Ureter (tissue), 1 donor: Measurements from ENCODE around the gene LRRC39. TPM values are rescaled to one million over a fixed set of nuclear protein-coding genes. Genes with fewer than 3 reads are reported as not detected.
"Not testable (repeated sequence)": the region's sequence is repeated elsewhere in the genome, so short reads cannot be mapped to it uniquely, and the experiment has no call there.

Source experiments
- DNase-seq: peaks from one replicate; pipeline ENCODE4 v3.0.0-alpha.2; 2020; ENCODE audit warnings: low spot score
- total RNA-seq: library from RNA; stranded (reverse); gene quantifications from one replicate; pipeline ENCODE4 v1.2.4, GENCODE V29; 2023
- donor health status: DM: yes; HTN: yes; CAD: no.

LRRC39 gene
- 1.8 TPM for total RNA-seq

DNA sequence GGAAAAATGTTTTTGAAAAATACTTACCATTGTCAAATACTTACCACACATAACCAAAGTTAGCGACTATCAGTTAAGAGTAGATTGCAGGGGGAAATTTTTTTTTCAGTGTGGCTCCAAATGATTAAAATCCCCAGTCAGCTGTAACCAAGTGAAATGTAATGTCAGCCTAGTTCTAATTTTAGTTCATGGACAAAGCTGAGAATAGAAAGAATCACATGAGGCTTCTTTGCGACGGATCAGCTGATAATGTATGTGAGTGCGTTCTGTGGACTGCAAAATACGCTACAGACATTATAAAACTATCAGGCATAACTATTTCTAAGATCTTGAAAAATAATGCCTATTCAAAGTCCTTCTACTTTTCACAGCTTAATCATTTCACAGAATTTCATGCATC, at the start of gene LRRC39:
Gene LRRC39 (minus strand): TSS at position 166 of the 400 bp plus-strand sequence. CDS start 9,740 bp downstream, outside the sequence.
- no peak for DNase-seq

DNA sequence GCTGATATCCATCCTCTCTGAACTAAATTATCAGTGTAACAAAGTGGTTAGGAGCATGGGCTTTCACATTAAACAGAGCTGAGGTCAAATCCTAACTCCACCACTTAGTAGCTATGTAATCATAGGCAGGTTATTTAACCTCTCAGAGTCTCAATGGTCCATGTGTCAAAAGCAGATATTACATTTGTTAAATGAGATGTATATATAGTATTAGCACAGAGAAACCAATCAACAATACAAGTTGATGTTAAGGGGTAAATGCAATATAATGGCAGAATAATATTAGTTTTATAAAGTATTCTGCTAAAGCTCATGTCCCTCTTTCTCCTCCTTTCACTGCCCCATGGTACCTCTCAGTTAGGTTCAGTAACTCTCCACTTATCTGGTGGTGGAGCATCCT, 44.4 kb upstream of the LRRC39 start:
- DNase-seq: no peak

DNA sequence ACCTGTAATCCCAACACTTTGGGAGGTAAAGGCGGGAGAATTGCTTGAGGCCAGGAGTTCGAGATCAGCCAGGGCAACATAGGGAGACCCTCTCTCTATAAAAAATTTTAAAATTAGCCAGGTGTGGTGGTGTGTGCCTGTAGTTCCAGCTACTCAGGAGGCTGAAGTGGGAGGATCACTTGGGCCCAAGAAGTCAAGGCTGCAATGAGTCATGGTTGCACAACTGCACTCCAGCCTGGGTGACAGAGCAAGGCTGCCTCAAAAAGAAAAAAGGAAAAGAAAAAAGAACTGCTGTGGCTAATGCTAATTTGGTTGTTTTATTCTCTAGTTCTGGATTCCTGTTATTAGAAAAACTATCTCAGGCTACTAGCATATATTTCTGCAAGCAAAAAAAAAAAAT, 41.8 kb upstream of the LRRC39 start:
- DNase-seq: no peak

DNA sequence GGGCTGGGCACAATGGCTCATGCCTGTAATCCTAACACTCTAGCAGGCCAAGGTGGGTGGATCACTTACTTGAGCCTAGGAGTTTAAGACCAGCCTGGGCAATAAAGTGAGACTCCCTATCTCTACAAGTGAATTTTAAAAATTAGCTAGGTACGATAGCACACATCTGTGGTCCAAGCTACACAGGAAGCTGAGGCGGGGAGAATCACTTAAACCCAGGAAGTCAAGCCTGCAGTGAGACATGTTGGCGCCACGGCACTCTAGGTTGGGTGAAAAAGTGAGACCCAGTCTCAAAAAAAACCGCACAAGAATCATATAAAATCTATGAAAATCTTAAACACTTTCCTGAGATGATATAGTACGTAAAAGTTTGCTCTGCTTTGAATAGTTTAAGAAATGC, 41.4 kb upstream of the LRRC39 start:
- DNase-seq: no peak

DNA sequence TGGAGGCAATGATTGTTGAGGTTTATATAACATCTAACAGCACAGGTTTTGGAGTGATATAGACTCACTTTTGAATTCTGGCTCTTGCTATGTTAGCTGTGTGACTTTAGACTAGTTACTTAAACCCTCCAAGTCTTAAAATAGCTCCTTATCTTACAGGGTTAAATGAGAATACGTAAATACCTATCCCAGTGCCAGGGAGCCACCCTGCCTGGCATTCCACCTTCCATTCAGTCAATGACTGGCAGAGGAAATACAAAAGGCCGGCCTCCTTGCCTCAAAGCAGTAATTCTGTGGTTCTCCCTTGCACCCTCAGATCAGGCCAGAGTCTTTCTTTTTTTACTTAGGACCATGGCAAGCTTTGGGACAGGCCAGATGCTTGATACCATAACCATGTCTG, 39.8 kb upstream of the LRRC39 start:
- no peak for DNase-seq

DNA sequence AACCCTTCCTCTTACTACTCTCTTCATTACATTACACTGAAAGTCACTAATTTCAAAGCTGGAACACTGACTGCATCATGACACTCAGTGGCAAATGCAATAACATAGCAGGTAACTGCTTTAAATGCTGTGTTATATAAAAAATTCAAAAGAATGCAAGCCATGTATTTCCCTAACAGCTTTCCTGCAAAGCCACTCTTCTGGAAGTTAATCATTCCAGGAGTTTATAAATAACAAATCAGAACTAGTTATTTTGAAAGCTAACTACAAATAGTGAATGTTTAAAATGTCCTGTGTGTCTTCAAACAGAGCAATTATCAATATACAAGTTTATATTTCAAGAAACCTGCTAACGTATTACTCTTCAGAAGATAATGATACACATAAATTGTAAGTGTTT, 37.0 kb upstream of the LRRC39 start:
- DNase-seq: no peak

DNA sequence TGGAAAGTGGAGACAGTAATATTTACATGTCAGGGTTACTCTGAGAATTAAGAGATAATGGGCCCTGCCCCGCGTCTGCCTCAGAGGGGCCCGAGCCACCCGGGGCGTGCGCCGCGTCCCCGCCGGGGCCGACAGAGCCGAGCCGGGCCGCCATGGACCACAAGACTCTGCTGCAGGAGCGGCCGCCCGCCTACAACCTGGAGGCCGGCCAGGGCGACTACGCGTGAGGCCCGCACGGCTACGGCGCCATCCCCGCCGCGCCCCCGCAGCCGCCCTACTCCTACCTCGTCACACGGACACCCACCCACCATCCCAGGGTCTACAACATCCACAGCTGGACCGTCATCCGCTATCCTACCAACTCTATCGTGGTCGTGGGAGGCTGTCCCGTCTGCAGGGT, 35.1 kb upstream of the LRRC39 start:
- DNase-seq: no peak

DNA sequence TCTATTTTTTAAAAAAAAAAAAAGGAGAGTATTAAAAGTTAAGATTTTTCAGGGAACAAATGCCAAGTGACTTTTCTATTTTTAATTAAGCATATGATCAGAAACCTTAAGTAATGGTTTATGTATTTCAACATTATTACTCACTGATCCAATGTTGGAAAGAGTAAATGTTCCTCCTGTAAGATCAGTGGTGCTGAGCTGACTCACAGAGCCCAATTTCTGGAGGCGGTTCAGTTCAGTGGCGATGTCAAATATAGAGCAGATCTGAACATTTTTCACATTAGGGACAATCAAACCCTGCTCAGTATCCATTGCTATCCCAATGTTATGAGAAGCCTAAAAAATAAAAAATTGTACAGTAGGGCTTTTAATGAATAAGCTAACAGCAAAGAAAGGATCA, 28.2 kb upstream of the LRRC39 start:
- DNase-seq: no peak

DNA sequence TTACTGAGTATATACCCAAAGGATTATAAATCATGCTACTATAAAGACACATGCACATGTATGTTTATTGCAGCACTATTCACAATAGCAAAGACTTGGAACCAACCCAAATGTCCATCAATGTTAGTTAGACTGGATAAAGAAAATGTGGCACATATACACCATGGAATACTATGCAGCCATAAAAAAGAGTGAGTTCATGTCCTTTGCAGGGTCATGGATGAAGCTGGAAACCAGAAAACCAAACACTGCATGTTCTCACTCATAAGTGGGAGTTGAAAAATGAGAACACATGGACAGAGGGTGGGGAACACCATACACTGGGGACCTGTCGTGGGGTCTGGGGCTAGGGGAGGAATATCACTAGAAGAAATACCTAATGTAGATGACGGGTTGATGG, 27.5 kb upstream of the LRRC39 start:
- DNase-seq: not testable (repeated sequence)

DNA sequence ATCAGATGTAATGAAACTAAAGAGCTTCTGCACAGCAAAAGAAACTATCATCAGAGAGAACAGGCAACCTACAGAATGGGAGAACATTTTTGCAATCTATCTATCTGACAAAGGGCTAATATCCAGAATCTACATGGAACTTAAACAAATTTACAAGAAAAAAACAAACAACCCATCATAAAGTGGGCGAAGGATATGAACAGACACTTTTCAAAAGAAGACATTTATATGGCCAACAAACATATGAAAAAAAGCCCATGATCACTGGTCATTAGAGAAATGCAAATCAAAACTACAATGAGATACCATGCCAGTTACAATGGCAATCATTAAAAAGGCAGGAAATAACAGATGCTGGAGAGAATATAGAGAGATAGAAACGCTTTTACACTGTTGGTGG, 27.0 kb upstream of the LRRC39 start:
- DNase-seq: not testable (repeated sequence)

DNA sequence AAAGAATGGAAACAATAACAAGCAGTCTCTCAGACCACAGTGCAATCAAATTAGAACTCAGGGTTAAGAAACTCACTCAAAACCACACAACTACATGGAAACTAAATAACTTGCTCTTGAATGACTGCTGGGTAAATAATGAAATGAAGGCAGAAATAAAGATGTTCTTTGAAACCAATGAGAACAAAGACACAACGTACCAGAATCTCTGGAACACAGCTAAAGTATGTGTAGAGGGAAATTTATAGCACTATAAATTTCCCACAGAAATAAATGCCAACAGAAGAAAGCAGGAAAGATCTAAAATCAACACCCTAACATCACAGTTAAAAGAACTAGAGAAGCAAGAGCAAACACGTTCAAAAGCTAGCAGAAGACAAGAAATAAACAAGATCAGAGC, 24.6 kb upstream of the LRRC39 start:
- DNase-seq: not testable (repeated sequence)

DNA sequence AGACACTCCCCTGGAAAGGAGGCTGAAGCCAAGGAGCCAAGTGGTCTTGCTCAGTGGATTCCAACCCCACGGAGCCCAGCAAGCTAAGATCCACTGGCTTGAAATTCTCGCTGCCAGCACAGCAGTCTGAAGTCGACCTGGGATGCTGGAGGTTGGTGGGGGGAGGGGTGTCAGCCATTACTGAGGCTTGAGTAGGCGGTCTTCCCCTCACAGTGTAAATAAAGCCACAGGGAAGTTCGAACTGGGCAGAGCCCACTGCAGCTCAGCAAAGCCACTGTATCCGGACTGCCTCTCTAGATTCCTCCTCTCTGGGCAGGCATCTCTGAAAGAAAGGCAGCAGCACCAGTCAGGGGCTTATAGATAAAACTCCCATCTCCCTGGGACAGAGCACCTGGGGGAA, 22.0 kb upstream of the LRRC39 start:
- not testable (repeated sequence) for DNase-seq

DNA sequence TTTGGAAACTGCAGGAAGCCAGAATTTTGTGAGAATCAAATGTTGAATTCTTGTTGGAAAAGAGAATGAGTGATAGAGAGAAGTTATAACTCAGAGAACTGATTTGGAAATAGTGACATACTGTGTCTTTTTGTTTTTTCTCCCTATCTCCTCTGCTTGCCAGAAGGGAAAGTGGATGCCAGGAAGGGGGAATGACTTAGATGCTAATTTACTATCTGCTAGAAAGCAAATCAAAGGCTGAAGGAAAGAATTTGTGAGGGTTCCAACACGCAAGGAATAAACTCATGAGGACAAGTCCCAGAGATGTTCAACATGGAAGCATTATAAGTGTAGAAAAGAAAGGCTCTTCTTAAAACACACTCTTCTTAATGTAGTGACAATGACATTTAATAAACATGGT, 20.5 kb upstream of the LRRC39 start:
- DNase-seq: no peak

DNA sequence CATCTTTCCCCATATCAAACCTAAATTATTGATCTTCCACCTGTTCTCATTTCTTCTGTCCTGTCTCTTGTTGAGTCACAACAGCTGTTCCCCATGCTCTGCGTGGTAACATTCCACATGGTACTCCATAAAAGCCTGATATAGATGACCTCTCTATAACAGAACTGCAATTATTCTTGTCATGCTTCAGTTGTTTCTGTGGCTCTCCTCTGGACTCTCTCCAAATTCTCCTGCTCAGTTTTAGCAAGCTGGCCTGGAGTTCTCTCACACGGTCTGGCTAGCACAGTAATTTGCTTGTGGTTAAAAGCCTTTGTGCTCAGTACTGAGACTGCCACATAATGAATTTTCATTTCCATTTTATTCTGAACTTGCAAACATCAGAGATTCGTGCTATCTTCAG, 10.6 kb upstream of the LRRC39 start:
- no peak for DNase-seq

DNA sequence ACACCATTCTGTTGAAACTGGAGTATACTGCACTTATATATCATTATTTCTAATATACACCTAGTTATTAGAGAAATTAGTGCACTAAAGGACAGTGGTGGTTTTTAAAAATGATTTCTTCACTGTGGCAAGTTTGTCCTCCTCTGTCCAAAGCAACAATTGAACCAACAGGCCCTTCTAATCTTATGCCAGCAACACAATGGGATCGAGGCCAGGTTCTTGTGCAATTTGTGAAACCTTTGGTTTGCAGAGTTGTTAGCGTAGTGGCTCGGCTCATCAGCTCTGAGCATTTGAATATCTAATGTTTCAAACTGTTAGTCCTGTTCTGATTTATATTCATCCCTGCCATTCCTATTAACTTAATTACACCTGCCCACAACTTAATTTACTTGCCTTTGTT, 9.9 kb upstream of the LRRC39 start:
- peak; percentile 54 for DNase-seq

DNA sequence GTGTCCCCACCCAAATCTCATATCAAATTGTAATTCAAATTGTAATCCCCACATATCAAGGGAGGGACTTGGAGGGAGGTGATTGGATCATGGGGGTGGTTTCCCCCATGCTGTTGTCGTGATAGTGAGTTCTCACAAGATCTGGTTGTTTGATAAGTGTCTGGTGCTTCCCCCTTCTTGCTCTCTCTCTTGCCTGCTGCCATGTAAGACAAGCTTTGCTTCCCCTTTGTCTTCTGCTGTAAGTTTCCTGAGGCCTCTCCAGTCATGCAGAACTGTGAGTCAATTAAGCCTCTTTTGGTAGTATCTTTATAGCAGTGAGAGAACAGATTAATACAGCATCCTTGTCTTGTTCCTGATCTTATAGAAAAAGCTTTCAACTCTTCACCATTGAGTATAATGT, 6.5 kb upstream of the LRRC39 start:
- no peak for DNase-seq

DNA sequence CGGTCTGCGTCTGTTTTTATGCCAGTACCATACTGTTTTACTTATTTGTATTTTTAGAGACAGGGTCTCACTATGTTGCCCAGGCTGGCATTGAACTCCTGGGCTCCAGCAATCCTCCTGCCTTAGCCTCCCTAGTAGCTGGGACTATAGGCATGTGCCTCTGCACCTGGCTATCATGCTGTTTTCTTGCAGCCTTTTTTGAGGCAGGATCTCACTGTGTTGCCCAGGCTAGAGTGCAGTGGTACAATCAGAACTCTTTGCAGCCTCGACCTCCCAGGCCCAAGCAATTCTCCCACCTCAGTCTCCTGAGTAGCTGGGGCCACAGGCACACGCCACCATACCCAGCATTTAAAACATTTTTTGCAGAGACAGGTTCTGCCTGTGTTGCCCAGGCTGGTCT, 5.3 kb upstream of the LRRC39 start:
- DNase-seq: no peak

DNA sequence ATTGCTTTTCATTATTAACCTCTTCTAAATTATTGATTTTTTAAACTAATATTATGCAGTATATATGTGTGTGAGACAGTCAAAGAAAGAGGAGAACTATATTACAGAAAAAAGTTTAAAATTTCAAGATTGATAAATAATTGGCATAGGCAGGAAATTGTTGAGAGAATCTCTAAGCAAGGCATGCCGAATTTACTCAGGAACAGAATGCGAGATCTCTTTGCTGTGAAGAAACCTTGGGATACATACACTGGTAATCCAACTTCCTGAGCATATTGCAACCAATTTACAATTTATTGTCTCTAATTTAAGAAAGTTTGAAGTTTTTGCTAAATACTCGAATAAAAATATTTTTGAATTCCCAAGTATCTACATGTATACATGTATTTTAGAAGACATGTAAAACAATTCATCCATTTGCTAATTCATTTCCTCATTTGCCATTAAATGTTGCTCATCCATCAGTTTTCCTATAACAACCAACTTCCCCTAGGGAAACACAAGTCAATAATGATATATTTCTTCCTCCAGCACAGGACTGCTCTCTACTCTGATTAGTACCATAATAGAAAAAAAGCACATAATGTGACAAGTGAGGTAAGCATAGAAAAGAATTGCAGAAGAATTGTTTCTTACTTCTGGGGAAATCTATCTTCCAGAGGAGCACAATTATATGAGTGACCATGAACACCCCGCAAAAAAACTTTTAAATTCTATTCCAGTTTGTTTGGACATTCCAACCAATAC, 588 bp downstream of the LRRC39 start:
- DNase-seq: no peak

DNA sequence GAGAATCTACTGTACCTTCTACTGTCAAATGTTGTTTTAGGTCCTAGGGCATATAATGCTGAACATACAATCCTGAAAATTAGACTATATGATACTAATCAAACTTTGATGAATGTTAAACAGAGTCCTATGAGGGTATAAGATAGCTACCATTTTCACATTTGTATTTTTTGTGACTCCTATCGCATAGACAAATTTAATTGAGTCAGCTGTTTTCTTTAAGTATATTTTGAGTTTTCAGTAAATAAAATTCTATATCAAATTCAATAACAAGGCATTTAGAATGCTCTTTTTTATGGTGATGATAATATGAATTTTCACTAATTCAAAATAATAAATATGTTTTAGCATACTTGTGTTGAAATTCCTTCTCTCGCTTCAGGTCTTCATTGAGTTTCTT, 10.0 kb downstream of the LRRC39 start:
- DNase-seq: no peak

DNA sequence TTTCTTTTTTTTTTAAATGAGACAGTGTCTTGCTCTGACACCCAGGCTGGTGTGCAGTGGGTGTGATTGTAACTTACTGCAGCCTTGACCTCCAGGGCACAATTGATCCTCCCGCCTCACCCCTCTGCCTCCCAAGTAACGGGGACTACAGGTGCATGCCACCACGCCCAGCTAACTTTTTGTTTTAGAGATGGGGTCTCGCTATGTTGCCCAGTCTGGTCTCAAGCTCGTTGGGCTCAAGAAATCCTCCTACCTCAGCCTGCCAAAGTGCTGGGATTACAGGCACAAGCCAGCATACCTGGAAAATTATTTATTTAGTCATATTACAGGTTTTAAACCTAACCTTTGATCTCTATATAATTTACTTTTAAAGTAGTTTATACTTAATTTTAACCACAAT, 13.4 kb downstream of the LRRC39 start:
- DNase-seq: no peak

DNA sequence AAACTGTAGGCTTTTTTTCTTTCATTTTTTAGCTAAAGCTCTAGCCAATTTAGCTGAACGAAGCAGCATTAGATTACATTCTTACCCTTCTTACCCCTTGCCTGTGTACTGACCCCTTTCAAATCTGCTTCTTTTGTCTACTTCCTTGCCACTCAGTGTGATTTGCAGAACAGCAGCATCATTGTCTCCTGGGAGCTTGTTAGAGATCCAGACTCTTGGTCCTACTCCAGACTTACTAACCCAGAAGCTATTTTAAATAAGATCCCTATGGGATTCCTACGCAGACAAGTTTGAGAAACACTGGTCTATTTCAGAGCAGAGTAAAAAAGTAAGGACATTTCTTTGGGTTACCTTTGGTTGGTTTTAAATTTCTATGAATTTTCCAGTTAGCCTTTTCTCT, 13.8 kb downstream of the LRRC39 start:
- no peak for DNase-seq

DNA sequence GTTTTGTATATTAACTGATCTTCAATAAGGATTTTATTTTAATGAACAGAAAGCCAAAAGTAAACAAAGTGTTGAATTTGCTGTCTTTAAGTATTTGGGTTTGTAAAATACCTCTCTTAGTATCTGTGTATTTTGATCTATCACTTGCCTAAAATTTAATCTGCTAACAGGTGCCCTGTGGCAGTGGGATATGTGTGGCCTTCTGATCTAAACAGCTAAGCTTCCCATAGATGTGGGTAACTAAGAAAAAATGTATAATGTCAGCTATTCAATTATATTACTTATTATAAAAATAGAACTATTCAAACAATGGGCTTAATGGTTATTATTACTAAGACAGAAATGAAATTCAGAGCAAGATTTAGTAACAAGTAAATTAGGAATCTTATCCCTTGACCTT, 15.2 kb downstream of the LRRC39 start:
- no peak for DNase-seq

DNA sequence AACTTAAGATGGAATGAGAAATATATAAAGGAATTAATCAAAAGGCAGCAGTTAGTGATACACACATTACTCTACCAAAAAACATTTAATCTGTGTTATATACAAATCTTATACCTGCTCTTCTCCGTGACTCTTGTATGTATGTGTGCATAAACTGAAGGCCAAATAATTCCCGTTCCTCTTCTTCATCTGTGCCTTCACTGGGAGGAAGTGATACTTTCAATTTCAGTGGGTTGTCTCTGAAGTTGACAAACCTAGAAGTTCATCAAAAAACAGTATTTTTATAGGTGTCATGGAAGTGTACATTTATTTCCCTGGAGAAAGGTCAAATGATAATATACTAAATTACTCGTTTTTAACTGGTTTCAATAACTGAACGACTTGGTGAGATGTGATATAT, 25.8 kb downstream of the LRRC39 start:
- no peak for DNase-seq

DNA sequence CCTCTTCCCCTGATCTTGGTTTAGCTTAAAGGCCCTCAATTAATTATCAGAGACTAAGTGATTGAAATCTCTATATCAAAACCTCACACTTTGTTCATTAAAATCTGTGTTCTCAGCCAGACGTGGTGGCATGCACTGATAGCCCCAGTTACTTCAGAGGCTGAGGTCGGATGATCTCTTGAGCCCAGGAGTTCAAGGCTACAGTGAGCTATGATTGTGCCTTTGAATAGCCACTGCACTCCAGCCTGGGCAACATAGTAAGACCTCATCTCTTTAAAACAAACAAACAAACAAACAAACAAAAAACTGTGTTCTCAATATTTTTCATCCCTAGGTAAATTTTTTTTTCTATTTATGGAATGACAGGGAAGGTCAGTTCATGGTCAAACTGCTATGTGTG, 26.4 kb downstream of the LRRC39 start:
- no peak for DNase-seq
